ENCODE results near the gene REPS1. TPM values are rescaled to one million over a fixed set of nuclear protein-coding genes. Genes with fewer than 3 reads are reported as not detected.

REPS1 gene
- total and polyA plus RNA-seq, 10 donors = 17.2 to 75.7 (median 58.6) TPM

DNA sequence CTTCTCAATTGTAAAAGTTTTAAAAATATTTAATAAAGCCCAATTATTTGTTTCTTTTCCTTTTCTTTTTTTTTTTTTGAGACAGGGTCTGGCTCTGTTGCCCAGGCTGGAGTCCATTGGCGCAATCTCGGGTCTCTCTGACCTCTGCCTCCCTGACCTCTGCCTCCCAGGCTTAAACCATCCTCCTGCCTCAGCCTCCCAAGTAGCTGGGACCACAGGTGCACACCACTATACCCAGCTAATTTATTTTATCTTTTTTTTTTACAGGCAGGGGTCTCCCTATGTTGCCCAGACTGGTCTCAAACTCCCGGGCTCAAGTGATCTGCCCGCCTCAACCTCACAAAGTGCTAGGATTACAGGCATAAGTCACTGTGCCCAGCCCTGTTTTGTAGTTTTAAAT, 9.8 kb downstream of the REPS1 start:
- Histone ChIP-seq H3K4me1 (peaks cover 23 to 99% (median 74%) of the 10 kb centered on the region in 6 donors), H3K4me3 (no peak overlapping the region), H3K27ac (no peak overlapping the region), H3K9me3 (no peaks in the 10 kb centered on the region), H3K27me3 (replicated peaks in 1 of 7) (no peaks in the 10 kb centered on the region), H3K36me3 (no peaks in the 10 kb centered on the region)
- WGBS, 5 donors = 93 to 99% (median 98%) methylated on average over 4 of the region's 4 CpGs
- DNase-seq = no peak
- intact Hi-C loops (cut with DNase I; ENCODE audit: low total_unique reads) = no loop called here
- TF ChIP-seq POLR2AphosphoS5 (IDR thresholded peaks at IDR 0.05) = no peak
- TF ChIP-seq, protein P1, sequence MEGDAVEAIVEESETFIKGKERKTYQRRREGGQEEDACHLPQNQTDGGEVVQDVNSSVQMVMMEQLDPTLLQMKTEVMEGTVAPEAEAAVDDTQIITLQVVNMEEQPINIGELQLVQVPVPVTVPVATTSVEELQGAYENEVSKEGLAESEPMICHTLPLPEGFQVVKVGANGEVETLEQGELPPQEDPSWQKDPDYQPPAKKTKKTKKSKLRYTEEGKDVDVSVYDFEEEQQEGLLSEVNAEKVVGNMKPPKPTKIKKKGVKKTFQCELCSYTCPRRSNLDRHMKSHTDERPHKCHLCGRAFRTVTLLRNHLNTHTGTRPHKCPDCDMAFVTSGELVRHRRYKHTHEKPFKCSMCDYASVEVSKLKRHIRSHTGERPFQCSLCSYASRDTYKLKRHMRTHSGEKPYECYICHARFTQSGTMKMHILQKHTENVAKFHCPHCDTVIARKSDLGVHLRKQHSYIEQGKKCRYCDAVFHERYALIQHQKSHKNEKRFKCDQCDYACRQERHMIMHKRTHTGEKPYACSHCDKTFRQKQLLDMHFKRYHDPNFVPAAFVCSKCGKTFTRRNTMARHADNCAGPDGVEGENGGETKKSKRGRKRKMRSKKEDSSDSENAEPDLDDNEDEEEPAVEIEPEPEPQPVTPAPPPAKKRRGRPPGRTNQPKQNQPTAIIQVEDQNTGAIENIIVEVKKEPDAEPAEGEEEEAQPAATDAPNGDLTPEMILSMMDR (IDR thresholded peaks at IDR 0.05 in 8 of 11, conservative IDR thresholded peaks at IDR 0.05 in 3 of 11) = no peak
- TF ChIP-seq POLR2A (IDR thresholded peaks at IDR 0.05) = no peak

DNA sequence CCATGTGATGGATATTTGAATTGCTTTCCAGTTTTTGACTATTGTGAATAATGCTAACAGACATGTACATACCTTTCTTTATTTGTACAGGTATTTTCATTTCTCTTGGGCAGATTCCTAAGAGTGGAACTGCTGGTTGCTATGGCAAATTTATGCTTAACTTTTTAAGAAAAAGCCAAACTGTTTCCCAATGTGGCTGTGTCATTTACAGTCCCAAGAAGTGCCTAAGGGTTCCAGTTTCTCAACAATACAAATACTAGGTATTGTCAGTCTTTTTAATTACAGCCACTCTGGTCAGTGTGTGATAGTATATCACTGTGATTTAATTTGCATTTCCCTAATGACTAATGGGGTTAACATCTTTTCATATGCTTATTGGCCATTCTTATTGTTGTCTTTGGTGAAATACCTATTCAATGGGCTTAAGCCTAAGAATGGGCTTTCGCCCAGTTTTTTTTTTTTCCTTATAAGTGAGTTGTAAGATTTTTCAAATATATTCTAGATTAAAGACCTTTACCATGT, 10.3 kb downstream of the REPS1 start:
- WGBS, 5 donors = 92 to 100% (median 97%) methylated on average over 1 of the region's 1 CpG
- H3K9me3 ChIP-seq = no peaks in the 10 kb centered on the region
- DNase-seq = no peak

DNA sequence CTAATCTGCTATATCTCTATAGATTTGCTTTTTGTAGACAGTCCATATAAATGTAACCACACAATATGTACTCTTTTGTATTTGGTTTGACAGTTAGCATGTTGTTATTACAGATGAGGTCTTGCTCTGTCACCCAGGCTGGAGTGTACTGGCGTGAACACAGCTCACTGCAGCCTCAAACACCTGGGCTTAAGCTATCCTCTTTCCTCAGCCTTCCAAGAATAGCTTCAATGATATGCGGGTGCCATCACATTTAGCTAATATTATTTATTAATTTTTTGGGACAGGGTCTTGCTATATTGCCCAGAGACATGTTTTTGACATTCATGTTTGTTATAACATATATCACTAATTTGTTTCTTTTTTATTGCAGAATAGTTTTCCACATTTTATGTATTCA, 10.8 kb downstream of the REPS1 start:
- intact Hi-C loops (cut with DNase I; ENCODE audit: low total_unique reads) = no loop called here
- DNase-seq = no peak
- H3K4me1 ChIP-seq = peaks cover 25 to 99% (median 76%) of the 10 kb centered on the region in 6 donors

More for the DNA sequence above, 10.3 kb downstream of the REPS1 start:
- no peak for TF ChIP-seq POLR2A (IDR thresholded peaks at IDR 0.05)
- no peak for TF ChIP-seq POLR2AphosphoS5 (IDR thresholded peaks at IDR 0.05)
- TF ChIP-seq, protein P1 (IDR thresholded peaks at IDR 0.05 in 8 of 11, conservative IDR thresholded peaks at IDR 0.05 in 3 of 11) = no peak
- H3K27ac ChIP-seq = no peak overlapping the region
- intact Hi-C loops (cut with DNase I; ENCODE audit: low total_unique reads) = no loop called here
- H3K4me3 ChIP-seq = no peak overlapping the region
- no peaks in the 10 kb centered on the region for H3K27me3 ChIP-seq (replicated peaks in 1 of 7)
- no peaks in the 10 kb centered on the region for H3K36me3 ChIP-seq
- peaks cover 25 to 99% (median 74%) of the 10 kb centered on the region in 6 donors for H3K4me1 ChIP-seq

DNA sequence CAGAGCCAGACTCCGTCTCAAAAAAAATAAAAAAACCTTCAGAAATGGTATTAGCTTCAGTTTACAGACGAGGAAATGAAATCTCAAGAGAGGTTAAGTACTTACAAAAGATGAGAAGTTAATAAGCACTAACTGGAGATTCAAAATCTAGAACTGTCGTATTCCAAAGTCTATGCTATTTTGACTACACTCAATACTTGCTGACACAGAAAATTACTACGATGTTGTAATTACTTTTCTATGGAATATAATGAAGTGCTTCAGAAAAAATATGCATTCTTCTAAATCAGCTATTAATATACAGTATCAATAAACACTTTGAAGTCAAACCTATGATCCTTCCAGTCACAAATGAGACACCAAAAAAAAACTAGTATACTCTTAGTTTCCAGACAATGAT, 12.2 kb downstream of the REPS1 start:
- H3K36me3 ChIP-seq = no peaks in the 10 kb centered on the region
- intact Hi-C loops (cut with DNase I; ENCODE audit: low total_unique reads) = no loop called here
- TF ChIP-seq POLR2AphosphoS5 (IDR thresholded peaks at IDR 0.05) = no peak
- TF ChIP-seq, protein P1 (IDR thresholded peaks at IDR 0.05 in 8 of 11, conservative IDR thresholded peaks at IDR 0.05 in 3 of 11) = no peak
- no peak for TF ChIP-seq POLR2A (IDR thresholded peaks at IDR 0.05)
- no peak overlapping the region for H3K4me3 ChIP-seq
- 71 to 84% (median 77%) methylated on average over 4 of the region's 4 CpGs for WGBS, 5 donors
- no peaks in the 10 kb centered on the region for H3K9me3 ChIP-seq
- H3K27ac ChIP-seq = peak overlapping the region in 3 of 8 donors; percentile 10 to 27 (median 20)
- H3K4me1 ChIP-seq = peaks cover 34 to 99% (median 77%) of the 10 kb centered on the region in 6 donors
- no peaks in the 10 kb centered on the region for H3K27me3 ChIP-seq (replicated peaks in 1 of 7)
- DNase-seq = no peak

More for the DNA sequence above, 10.8 kb downstream of the REPS1 start:
- Histone ChIP-seq H3K36me3 (no peaks in the 10 kb centered on the region), H3K27ac (no peak overlapping the region), H3K9me3 (no peaks in the 10 kb centered on the region), H3K4me3 (no peak overlapping the region), H3K27me3 (replicated peaks in 1 of 7) (no peaks in the 10 kb centered on the region)
- TF ChIP-seq POLR2AphosphoS5 (IDR thresholded peaks at IDR 0.05) (no peak), POLR2A (IDR thresholded peaks at IDR 0.05) (no peak)
- TF ChIP-seq, protein P1 (IDR thresholded peaks at IDR 0.05 in 8 of 11, conservative IDR thresholded peaks at IDR 0.05 in 3 of 11) = no peak
- WGBS, 5 donors = 89 to 97% (median 94%) methylated on average over 2 of the region's 2 CpGs

All from spleen (tissue), 11 donors.